SK-N-SH (cell line): ENCODE data around the gene CFAP251. TPM values are rescaled to one million over a fixed set of nuclear protein-coding genes. Genes with fewer than 3 reads are reported as not detected.

Experiments used
- CTCF ChIA-PET: fragments of 300-600, 350-600 bp; formaldehyde crosslinking; extraction: SDS; loops from one replicate; lab custom pipeline; 2021; lab: Yijun Ruan, JAX
- POLR2A ChIA-PET: fragments of 350-600 bp; sonication (Branson Sonifier 250); formaldehyde crosslinking; extraction: SDS; loops from one replicate; lab custom pipeline; 2020; ENCODE audit warnings: antibody characterized with exemption, inconsistent platforms; lab: Yijun Ruan, JAX
- DNase-seq: peaks from one replicate; pipeline ENCODE4 v3.0.0; 2012
- H2AFZ ChIP-seq: fragments of 200-600 bp; sonication (generic); 2 replicates; pipeline ENCODE4 v1.8.1; 2016; ENCODE audit warnings: antibody characterized with exemption, mild to moderate bottlenecking, low read depth
- H3F3A ChIP-seq: fragments of 200-600 bp; sonication (generic); replicated peaks from 2 replicates; pipeline ENCODE3; 2016; ENCODE audit warnings: antibody characterized with exemption, mild to moderate bottlenecking; ENCODE audit not compliant: insufficient read depth
- H3K27ac ChIP-seq, 2 experiments: fragments of 200-500 bp in 1 of 2; fragments of 200-600 bp in 1 of 2; sonication (Bioruptor generic) in 1 of 2; sonication (generic), shearing (Covaris generic) in 1 of 2; 2 replicates each; pipeline versions ENCODE4 v1.5.1 to v1.6.1; 2014 to 2016; ENCODE audit warnings: low read depth in 2 of 2, inconsistent platforms in 1 of 2, low read length in 1 of 2, mild to moderate bottlenecking in 1 of 2, mixed read lengths in 1 of 2
- H3K27me3 ChIP-seq: fragments of 200-600 bp; sonication (generic), shearing (Covaris generic); 2 replicates; pipeline ENCODE4 v1.6.1; 2016; ENCODE audit warnings: mixed run types; ENCODE audit not compliant: insufficient read depth
- H3K36me3 ChIP-seq, 2 experiments: fragments of 200-500 bp in 1 of 2; fragments of 200-600 bp in 1 of 2; sonication (Bioruptor generic) in 1 of 2; sonication (generic) in 1 of 2; replicated peaks in 1 of 2; 2 replicates each; pipeline versions ENCODE3 to v1.5.1; 2014 to 2016; ENCODE audit warnings: low read length in 1 of 2, mild to moderate bottlenecking in 1 of 2; ENCODE audit not compliant: insufficient read depth in 2 of 2, control insufficient read depth in 1 of 2
- H3K4me1 ChIP-seq, 2 experiments: fragments of 200-500 bp in 1 of 2; fragments of 200-600 bp in 1 of 2; sonication (Bioruptor generic) in 1 of 2; sonication (generic), shearing (Covaris generic) in 1 of 2; 2 replicates each; pipeline versions ENCODE4 v1.5.1 to v1.6.1; 2014 to 2016; ENCODE audit warnings: low read depth in 1 of 2, low read length in 1 of 2, mixed run types in 1 of 2; ENCODE audit not compliant: insufficient read depth in 2 of 2, control insufficient read depth in 1 of 2
- H3K4me2 ChIP-seq: fragments of 200-600 bp; sonication (generic), shearing (Covaris generic); 2 replicates; pipeline ENCODE4 v1.6.1; 2017; ENCODE audit warnings: mixed run types
- H3K4me3 ChIP-seq, 2 experiments: fragments of 200-500 bp in 1 of 2; fragments of 200-600 bp in 1 of 2; sonication (Bioruptor generic) in 1 of 2; sonication (generic), shearing (Covaris generic) in 1 of 2; 2 replicates each; pipeline versions ENCODE4 v1.5.1 to v1.8.1; 2014 to 2016; ENCODE audit warnings: low read depth in 2 of 2, inconsistent platforms in 1 of 2, low read length in 1 of 2, mild to moderate bottlenecking in 1 of 2, mixed read lengths in 1 of 2, moderate library complexity in 1 of 2
- H3K79me2 ChIP-seq: fragments of 200-600 bp; sonication (generic); 2 replicates; pipeline ENCODE4 v1.8.1; 2017; ENCODE audit warnings: mild to moderate bottlenecking; ENCODE audit not compliant: insufficient read depth
- H3K9ac ChIP-seq: fragments of 200-600 bp; sonication (generic); 2 replicates; pipeline ENCODE4 v1.6.1; 2017; ENCODE audit warnings: mixed run types
- H3K9me2 ChIP-seq: fragments of 200-600 bp; sonication (generic); 2 replicates; pipeline ENCODE4 v1.6.1; 2017; ENCODE audit warnings: mixed run types
- H3K9me3 ChIP-seq: fragments of 200-600 bp; sonication (generic); 2 replicates; pipeline ENCODE4 v1.6.1; 2017; ENCODE audit warnings: mixed run types, mild to moderate bottlenecking, moderate library complexity
- H4K20me1 ChIP-seq: fragments of 200-600 bp; sonication (generic); 2 replicates; pipeline ENCODE4 v1.6.1; 2017; ENCODE audit warnings: mild to moderate bottlenecking, mixed run types; ENCODE audit not compliant: insufficient read depth
- CHD2 ChIP-seq: fragments of 150-350 bp; IDR thresholded peaks from 2 replicates; pipeline ENCODE4 v1.6.1; 2018; ENCODE audit warnings: low read length; ENCODE audit not compliant: partially characterized antibody
- EP300 ChIP-seq, 2 experiments: IDR thresholded peaks; 2 replicates each; pipeline versions ENCODE4 v1.4.0 to v1.6.1; 2012; ENCODE audit warnings: borderline replicate concordance in 1 of 2, low read depth in 1 of 2, low read length in 1 of 2
- FOSL2 ChIP-seq: IDR thresholded peaks from 2 replicates; pipeline ENCODE4 v1.4.0; 2012; ENCODE audit warnings: low read depth, mild to moderate bottlenecking, moderate library complexity, borderline replicate concordance
- FOXJ3 ChIP-seq: sonication (generic); formaldehyde crosslinking; IDR thresholded peaks from 2 replicates; pipeline ENCODE4 v1.5.1; 2020; ENCODE audit warnings: mild to moderate bottlenecking, missing genetic modification reagents
- FOXM1 ChIP-seq: IDR thresholded peaks from 2 replicates; pipeline ENCODE4 v1.4.0; 2012; ENCODE audit warnings: low read depth, mild to moderate bottlenecking
- GABPA ChIP-seq: IDR thresholded peaks from 2 replicates; pipeline ENCODE4 v1.4.0; 2012; ENCODE audit warnings: low read depth, mild to moderate bottlenecking
- MXI1 ChIP-seq: IDR thresholded peaks from 2 replicates; pipeline ENCODE4 v1.6.1; 2012; ENCODE audit warnings: mild to moderate bottlenecking, low read depth, low read length, improper control_type of control experiment
- NFIC ChIP-seq: IDR thresholded peaks from 2 replicates; pipeline ENCODE4 v1.4.0; 2012; ENCODE audit warnings: borderline replicate concordance
- POLR2AphosphoS5 ChIP-seq: IDR thresholded peaks from 2 replicates; pipeline ENCODE4 v1.6.1; 2012; ENCODE audit warnings: low read depth, low read length
- RFX5 ChIP-seq: IDR thresholded peaks from 2 replicates; pipeline ENCODE4 v1.6.1; 2012; ENCODE audit warnings: mild to moderate bottlenecking, improper control_type of control experiment, low read length
- WGBS: methylation state at CpG from one replicate; pipeline ENCODE4 v1.1.6; 2017; ENCODE audit warnings: low lambda C conversion rate; 5-methylcytosine and 5-hydroxymethylcytosine counted together
- polyA plus RNA-seq, 3 experiments: library from polyadenylated mRNA; depleted of rRNA; stranded (reverse); fragments of >200 nt; gene quantifications; 2 replicates each; pipeline ENCODE4 v1.2.3, GENCODE V29; 2012
- TF ChIP-seq, protein P1 (sequence below): fragments of 200-600 bp; sonication (generic); IDR thresholded peaks from 2 replicates; pipeline ENCODE4 v1.6.1; 2017; ENCODE audit warnings: antibody characterized with exemption, mild to moderate bottlenecking, moderate library complexity
- TF ChIP-seq, protein P2 (sequence below): fragments of 150-350 bp; IDR thresholded peaks from 2 replicates; pipeline ENCODE4 v1.6.1; 2016; ENCODE audit warnings: mild to moderate bottlenecking, low read depth, low read length
- TF ChIP-seq, protein P3 (sequence below): IDR thresholded peaks from 2 replicates; pipeline ENCODE4 v1.6.1; 2012; ENCODE audit warnings: mild to moderate bottlenecking, low read depth, low read length, moderate library complexity

CFAP251 gene
- polyA plus RNA-seq, 1 of the 3 experiments (the other 2 are of a cell fraction), result 5.7 TPM

DNA sequence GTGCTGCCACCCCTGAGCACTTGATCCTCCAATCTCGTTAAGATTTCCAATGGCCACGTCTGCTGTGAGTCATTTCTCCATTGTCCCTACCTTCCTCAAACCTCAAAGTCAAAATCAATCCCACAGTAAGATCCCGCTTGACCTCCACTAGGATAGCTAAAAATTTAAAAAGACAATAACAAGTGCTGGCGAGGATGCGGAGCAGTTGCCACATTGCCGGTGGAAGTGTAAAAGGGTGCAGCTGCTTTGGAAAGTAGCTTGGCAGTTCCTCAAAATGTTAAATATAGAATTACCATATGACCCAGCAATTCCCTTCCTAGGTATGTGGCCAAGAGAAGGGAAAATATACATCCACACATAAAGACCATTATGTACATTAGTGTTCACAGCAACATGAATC, 93.8 kb downstream of the CFAP251 start:
- WGBS, result 94% methylated on average over 6 of the region's 6 CpGs
- H3K36me3 ChIP-seq, result no peaks in the 10 kb centered on the region
- peaks cover 2% of the 10 kb centered on the region for H3F3A ChIP-seq
- no peak overlapping the region for H3K4me2 ChIP-seq
- H3K9me3 ChIP-seq, result no peaks in the 10 kb centered on the region
- POLR2A ChIA-PET, result no interaction called here
- H3K4me1 ChIP-seq, result no peaks in the 10 kb centered on the region
- no peak for TF ChIP-seq RFX5
- TF ChIP-seq EP300 (IDR thresholded peaks at IDR 0.05; ENCODE audit: borderline replicate concordance in 1 of 2, low read depth in 1 of 2, low read length in 1 of 2), result no peak
- TF ChIP-seq FOXM1, result no peak
- no peak for TF ChIP-seq MXI1
- TF ChIP-seq NFIC, result no peak
- TF ChIP-seq POLR2AphosphoS5, result no peak
- no peak for TF ChIP-seq GABPA
- TF ChIP-seq, all 33 proteins: peak for 0
- DNase-seq, result no peak
- Histone ChIP-seq H3K27ac (no peak overlapping the region), H2AFZ (no peak overlapping the region), H3K79me2 (no peaks in the 10 kb centered on the region), H3K9me2 (no peaks in the 10 kb centered on the region), H3K9ac (no peak overlapping the region), H4K20me1 (no peaks in the 10 kb centered on the region), H3K27me3 (no peaks in the 10 kb centered on the region), H3K4me3 (no peak overlapping the region)
- CTCF ChIA-PET, result no interaction called here

DNA sequence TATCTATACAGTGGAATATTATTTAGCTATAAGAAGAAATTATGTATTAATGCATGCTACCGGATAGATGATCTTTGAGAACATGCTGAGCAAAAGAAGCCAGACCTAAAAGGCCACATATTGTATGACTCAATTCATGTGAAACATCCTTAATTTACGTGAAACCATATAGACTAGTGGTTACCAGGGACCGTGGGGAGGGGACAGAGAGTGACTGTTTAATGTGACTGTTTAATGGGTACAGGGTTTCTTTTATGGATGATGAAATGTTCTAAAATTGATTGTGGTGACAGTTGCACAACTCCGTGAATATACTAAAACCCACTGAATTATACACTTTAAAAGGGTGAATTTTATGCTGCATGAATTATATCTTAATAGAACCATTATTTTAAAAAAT, 94.7 kb downstream of the CFAP251 start:
- no peak overlapping the region for H3K9ac ChIP-seq
- TF ChIP-seq, protein P1, sequence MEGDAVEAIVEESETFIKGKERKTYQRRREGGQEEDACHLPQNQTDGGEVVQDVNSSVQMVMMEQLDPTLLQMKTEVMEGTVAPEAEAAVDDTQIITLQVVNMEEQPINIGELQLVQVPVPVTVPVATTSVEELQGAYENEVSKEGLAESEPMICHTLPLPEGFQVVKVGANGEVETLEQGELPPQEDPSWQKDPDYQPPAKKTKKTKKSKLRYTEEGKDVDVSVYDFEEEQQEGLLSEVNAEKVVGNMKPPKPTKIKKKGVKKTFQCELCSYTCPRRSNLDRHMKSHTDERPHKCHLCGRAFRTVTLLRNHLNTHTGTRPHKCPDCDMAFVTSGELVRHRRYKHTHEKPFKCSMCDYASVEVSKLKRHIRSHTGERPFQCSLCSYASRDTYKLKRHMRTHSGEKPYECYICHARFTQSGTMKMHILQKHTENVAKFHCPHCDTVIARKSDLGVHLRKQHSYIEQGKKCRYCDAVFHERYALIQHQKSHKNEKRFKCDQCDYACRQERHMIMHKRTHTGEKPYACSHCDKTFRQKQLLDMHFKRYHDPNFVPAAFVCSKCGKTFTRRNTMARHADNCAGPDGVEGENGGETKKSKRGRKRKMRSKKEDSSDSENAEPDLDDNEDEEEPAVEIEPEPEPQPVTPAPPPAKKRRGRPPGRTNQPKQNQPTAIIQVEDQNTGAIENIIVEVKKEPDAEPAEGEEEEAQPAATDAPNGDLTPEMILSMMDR, result no peak
- no peak for TF ChIP-seq FOSL2
- ChIA-PET CTCF (no interaction called here), POLR2A (no interaction called here)
- no peaks in the 10 kb centered on the region for H3K27me3 ChIP-seq
- over 99% methylated on average over 4 of the region's 4 CpGs for WGBS
- no peak overlapping the region for H3K27ac ChIP-seq
- DNase-seq, result no peak
- no peaks in the 10 kb centered on the region; the same call in 1 of the 2 replicates for H3K9me3 ChIP-seq
- H3K9me2 ChIP-seq, result no peaks in the 10 kb centered on the region
- no peaks in the 10 kb centered on the region for H4K20me1 ChIP-seq
- H3K4me1 ChIP-seq, result no peaks in the 10 kb centered on the region
- no peaks in the 10 kb centered on the region for H3K79me2 ChIP-seq
- H3K4me3 ChIP-seq, result no peak overlapping the region
- no peaks in the 10 kb centered on the region for H3K36me3 ChIP-seq
- peaks cover 2% of the 10 kb centered on the region for H3F3A ChIP-seq
- H3K4me2 ChIP-seq, result no peak overlapping the region
- H2AFZ ChIP-seq, result no peak overlapping the region

DNA sequence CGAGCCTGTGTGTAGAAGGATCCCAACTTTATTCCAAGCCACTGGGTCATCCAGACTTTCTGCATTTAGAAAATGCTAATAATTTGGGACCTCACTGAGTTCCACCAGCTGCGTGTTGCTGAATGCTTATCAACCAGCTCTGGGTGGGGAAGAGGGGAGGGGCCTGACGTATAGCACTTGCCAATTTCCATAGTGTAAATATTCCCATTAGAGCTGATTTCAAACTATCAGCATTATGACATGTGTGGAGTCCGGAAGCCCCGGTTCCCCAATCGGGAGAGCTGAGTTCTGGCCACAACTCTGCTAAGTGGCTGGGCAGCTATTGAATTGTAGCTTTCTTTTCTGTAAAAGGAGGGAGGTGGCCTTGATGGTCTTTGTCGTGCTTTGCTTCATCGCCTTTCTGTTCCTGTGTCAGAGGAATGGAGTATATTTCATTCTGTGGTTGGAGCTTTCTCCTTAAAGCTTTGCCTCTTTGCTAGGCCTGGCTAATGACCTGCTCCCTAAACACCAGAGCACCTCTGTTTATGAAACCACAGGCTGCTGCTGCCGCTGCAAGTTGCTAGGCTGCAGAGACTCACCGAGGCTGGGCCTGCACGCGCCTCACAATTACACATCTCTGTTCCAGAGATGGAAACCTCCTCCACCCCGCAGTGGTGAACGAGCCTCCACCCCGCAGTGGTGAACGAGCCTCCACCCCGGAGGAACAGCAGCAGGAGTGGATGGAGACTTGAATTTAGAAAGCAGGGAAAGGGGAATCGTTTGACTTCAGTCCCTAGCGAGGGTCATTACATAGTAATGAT, 95.6 kb downstream of the CFAP251 start:
- ChIA-PET POLR2A (no interaction called here), CTCF (interaction anchor here (1.4 kb wide), 1 partner anchor 40 kb away, joined by 3 read pairs; no protein-coding TSS in a partner anchor)
- TF ChIP-seq, protein P2, sequence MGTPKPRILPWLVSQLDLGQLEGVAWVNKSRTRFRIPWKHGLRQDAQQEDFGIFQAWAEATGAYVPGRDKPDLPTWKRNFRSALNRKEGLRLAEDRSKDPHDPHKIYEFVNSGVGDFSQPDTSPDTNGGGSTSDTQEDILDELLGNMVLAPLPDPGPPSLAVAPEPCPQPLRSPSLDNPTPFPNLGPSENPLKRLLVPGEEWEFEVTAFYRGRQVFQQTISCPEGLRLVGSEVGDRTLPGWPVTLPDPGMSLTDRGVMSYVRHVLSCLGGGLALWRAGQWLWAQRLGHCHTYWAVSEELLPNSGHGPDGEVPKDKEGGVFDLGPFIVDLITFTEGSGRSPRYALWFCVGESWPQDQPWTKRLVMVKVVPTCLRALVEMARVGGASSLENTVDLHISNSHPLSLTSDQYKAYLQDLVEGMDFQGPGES, result no peak
- TF ChIP-seq FOXJ3 (no peak), CHD2 (no peak)
- TF ChIP-seq, protein P3, sequence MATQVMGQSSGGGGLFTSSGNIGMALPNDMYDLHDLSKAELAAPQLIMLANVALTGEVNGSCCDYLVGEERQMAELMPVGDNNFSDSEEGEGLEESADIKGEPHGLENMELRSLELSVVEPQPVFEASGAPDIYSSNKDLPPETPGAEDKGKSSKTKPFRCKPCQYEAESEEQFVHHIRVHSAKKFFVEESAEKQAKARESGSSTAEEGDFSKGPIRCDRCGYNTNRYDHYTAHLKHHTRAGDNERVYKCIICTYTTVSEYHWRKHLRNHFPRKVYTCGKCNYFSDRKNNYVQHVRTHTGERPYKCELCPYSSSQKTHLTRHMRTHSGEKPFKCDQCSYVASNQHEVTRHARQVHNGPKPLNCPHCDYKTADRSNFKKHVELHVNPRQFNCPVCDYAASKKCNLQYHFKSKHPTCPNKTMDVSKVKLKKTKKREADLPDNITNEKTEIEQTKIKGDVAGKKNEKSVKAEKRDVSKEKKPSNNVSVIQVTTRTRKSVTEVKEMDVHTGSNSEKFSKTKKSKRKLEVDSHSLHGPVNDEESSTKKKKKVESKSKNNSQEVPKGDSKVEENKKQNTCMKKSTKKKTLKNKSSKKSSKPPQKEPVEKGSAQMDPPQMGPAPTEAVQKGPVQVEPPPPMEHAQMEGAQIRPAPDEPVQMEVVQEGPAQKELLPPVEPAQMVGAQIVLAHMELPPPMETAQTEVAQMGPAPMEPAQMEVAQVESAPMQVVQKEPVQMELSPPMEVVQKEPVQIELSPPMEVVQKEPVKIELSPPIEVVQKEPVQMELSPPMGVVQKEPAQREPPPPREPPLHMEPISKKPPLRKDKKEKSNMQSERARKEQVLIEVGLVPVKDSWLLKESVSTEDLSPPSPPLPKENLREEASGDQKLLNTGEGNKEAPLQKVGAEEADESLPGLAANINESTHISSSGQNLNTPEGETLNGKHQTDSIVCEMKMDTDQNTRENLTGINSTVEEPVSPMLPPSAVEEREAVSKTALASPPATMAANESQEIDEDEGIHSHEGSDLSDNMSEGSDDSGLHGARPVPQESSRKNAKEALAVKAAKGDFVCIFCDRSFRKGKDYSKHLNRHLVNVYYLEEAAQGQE, result no peak

More for the DNA sequence above, 95.6 kb downstream of the CFAP251 start:
- no peaks in the 10 kb centered on the region for H3K27me3 ChIP-seq
- H3K9me3 ChIP-seq, result no peaks in the 10 kb centered on the region; the same call in 1 of the 2 replicates
- no peak overlapping the region for H3K27ac ChIP-seq
- no peaks in the 10 kb centered on the region for H3K4me1 ChIP-seq
- H3F3A ChIP-seq, result peaks cover 2% of the 10 kb centered on the region
- no peak for DNase-seq
- H3K79me2 ChIP-seq, result no peaks in the 10 kb centered on the region
- H3K9me2 ChIP-seq, result no peaks in the 10 kb centered on the region
- H4K20me1 ChIP-seq, result no peaks in the 10 kb centered on the region
- H3K9ac ChIP-seq, result no peak overlapping the region
- no peak overlapping the region for H2AFZ ChIP-seq
- WGBS, result 91% methylated on average over 19 of the region's 19 CpGs
- no peak overlapping the region for H3K4me2 ChIP-seq
- H3K36me3 ChIP-seq, result no peaks in the 10 kb centered on the region
- H3K4me3 ChIP-seq, result no peak overlapping the region
